CD14-positive monocyte (primary cell): ENCODE measurements around the gene BBS9. TPM values are rescaled to one million over a fixed set of nuclear protein-coding genes. Genes with fewer than 3 reads are reported as not detected.

Experiments
- DNase-seq, 3 donors: peaks; one replicate each; pipeline ENCODE4 v3.0.0-alpha.2; 2011 to 2022
- H2AFZ ChIP-seq: 2 replicates; pipeline ENCODE4 v1.6.0; 2012; ENCODE audit warnings: mild to moderate bottlenecking, low read depth, low read length, inconsistent platforms; ENCODE audit not compliant: insufficient read depth, poor library complexity, severe bottlenecking
- H3K27ac ChIP-seq, 2 donors: 1 replicate in 1 of 2; 2 replicates in 1 of 2; pipeline ENCODE4 v1.5.1; 2012 to 2013; ENCODE audit warnings: low read length in 2 of 2, control low read depth in 1 of 2, inconsistent platforms in 1 of 2, low read depth in 1 of 2, mild to moderate bottlenecking in 1 of 2
- H3K27me3 ChIP-seq, 2 donors: one replicate each; pipeline versions ENCODE4 v1.6.0 to v1.6.1; 2011 to 2013; ENCODE audit warnings: low read length in 2 of 2; ENCODE audit not compliant: control insufficient read depth in 2 of 2, insufficient read depth in 2 of 2
- H3K36me3 ChIP-seq, 2 donors: replicated peaks in 1 of 2; 1 replicate in 1 of 2; 2 replicates in 1 of 2; pipeline versions ENCODE4 v1.5.1 to v1.6.1; 2012 to 2013; ENCODE audit warnings: low read length in 2 of 2, control low read depth in 1 of 2, inconsistent platforms in 1 of 2, mild to moderate bottlenecking in 1 of 2; ENCODE audit not compliant: insufficient read depth in 2 of 2, control insufficient read depth in 1 of 2
- H3K4me1 ChIP-seq, 2 donors: 1 replicate in 1 of 2; 2 replicates in 1 of 2; pipeline versions ENCODE4 v1.5.1 to v1.6.1; 2012 to 2013; ENCODE audit warnings: low read length in 2 of 2, control low read depth in 1 of 2, inconsistent platforms in 1 of 2, mild to moderate bottlenecking in 1 of 2, moderate library complexity in 1 of 2; ENCODE audit not compliant: insufficient read depth in 2 of 2, control insufficient read depth in 1 of 2
- H3K4me2 ChIP-seq: replicated peaks from 2 replicates; pipeline ENCODE3; 2012; ENCODE audit warnings: low read length, moderate library complexity, mild to moderate bottlenecking; ENCODE audit not compliant: poor library complexity, severe bottlenecking; ENCODE audit errors: extremely low read depth
- H3K4me3 ChIP-seq, 3 experiments: fragments of 200-600 bp in 1 of 3; sonication (generic) in 1 of 3; replicated peaks in 1 of 3; 1 replicate in 2 of 3; 2 replicates in 1 of 3; pipeline ENCODE4 v1.5.1; 2011 to 2013; ENCODE audit warnings: low read length in 3 of 3, mild to moderate bottlenecking in 3 of 3, control low read depth in 2 of 3, low read depth in 2 of 3, inconsistent platforms in 1 of 3, moderate library complexity in 1 of 3
- H3K79me2 ChIP-seq: 2 replicates; pipeline ENCODE4 v1.6.0; 2012; ENCODE audit warnings: mild to moderate bottlenecking, control low read depth, inconsistent platforms, low read length, moderate library complexity; ENCODE audit not compliant: insufficient read depth
- H3K9ac ChIP-seq: 2 replicates; pipeline ENCODE4 v1.6.0; 2017; ENCODE audit warnings: low read length, mild to moderate bottlenecking; ENCODE audit not compliant: insufficient read depth, poor library complexity, severe bottlenecking
- H3K9me3 ChIP-seq, 2 donors: replicated peaks in 1 of 2; 1 replicate in 1 of 2; 2 replicates in 1 of 2; pipeline versions ENCODE4 v1.5.1 to v1.6.1; 2012 to 2013; ENCODE audit warnings: low read length in 2 of 2, control low read depth in 1 of 2; ENCODE audit not compliant: control insufficient read depth in 1 of 2, insufficient read depth in 1 of 2
- H4K20me1 ChIP-seq: 2 replicates; pipeline ENCODE4 v1.6.0; 2012; ENCODE audit warnings: mild to moderate bottlenecking, low read length, control low read depth, moderate library complexity; ENCODE audit not compliant: insufficient read depth
- H3K27ac Mint-ChIP-seq, 7 donors: one replicate each; pipeline ENCODE4 v1.8.0; 2020; ENCODE audit warnings: mild to moderate bottlenecking in 7 of 7, mixed read lengths in 7 of 7, moderate library complexity in 6 of 7, inconsistent platforms in 2 of 7
- H3K27me3 Mint-ChIP-seq, 3 donors: one replicate each; pipeline ENCODE4 v1.8.0; 2021 to 2022; ENCODE audit warnings: low read depth in 3 of 3, mild to moderate bottlenecking in 3 of 3, mixed read lengths in 3 of 3, moderate library complexity in 3 of 3, inconsistent platforms in 1 of 3
- H3K36me3 Mint-ChIP-seq, 2 donors: one replicate each; pipeline ENCODE4 v1.8.0; 2020; ENCODE audit warnings: mixed read lengths in 2 of 2, inconsistent platforms in 1 of 2, mild to moderate bottlenecking in 1 of 2
- H3K4me1 Mint-ChIP-seq: one replicate; pipeline ENCODE4 v1.8.0; 2020; ENCODE audit warnings: mild to moderate bottlenecking, mixed read lengths
- H3K4me3 Mint-ChIP-seq, 2 donors: one replicate each; pipeline ENCODE4 v1.8.0; 2020; ENCODE audit warnings: mild to moderate bottlenecking in 2 of 2, mixed read lengths in 2 of 2, moderate library complexity in 1 of 2
- H3K9me3 Mint-ChIP-seq, 7 donors: one replicate each; pipeline ENCODE4 v1.8.0; 2020 to 2022; ENCODE audit warnings: mixed read lengths in 7 of 7, mild to moderate bottlenecking in 6 of 7, moderate library complexity in 6 of 7, inconsistent platforms in 2 of 7
- WGBS: methylation state at CpG from one replicate; pipeline ENCODE4 v1.1.5; 2013; ENCODE audit warnings: missing lambda C conversion rate; ENCODE audit not compliant: insufficient coverage; 5-methylcytosine and 5-hydroxymethylcytosine counted together
- intact Hi-C, 2 donors: fragments of 100-400 bp; cut with micrococcal nuclease; formaldehyde crosslinking; loops; one replicate each; pipeline versions ENCODE4 v1.15.0 to v1.15.1; 2023
- polyA plus RNA-seq, 3 donors: library from polyadenylated mRNA; depleted of rRNA in 1 of 3; unstranded in 2 of 3; stranded (reverse) in 1 of 3; fragments of 300-500 nt in 2 of 3; fragments of >200 nt in 1 of 3; fragmentation: Illumina TruSeq in 2 of 3; gene quantifications; 1 replicate in 2 of 3; 2 replicates in 1 of 3; pipeline ENCODE4 v1.2.3, GENCODE V29; 2012 to 2021
- TF ChIP-seq, protein P1 (sequence below): fragments of 200-600 bp; IDR thresholded peaks from one replicate; pipeline ENCODE4 v1.8.0; 2022; ENCODE audit warnings: antibody characterized with exemption, mild to moderate bottlenecking

Gene BBS9
- polyA plus RNA-seq, 3 donors, result 4.9 to 7.5 (median 6.8) TPM

DNA sequence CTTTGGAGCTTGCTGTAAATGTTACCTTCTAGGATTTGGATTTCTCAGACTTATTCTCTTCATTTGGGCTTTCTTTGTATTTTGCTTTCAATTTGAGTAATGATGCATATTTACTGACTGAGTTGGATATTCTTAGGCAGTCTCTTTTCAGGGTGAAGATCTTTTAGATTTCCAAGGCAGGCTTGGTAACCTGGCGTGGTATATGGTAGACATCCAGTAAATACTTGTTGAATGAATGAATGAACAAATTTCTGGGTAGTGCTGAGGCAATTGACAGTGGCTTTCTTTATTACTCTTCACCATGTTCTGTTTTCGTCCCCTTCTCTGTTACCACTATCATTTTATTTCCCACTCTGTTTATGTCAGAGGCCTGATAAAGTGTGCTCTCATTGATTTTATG is 27.1 kb downstream of the BBS9 start:
- H3K79me2 ChIP-seq, result no peaks in the 10 kb centered on the region
- H3K4me1 ChIP-seq, result no peaks in the 10 kb centered on the region
- H3K27me3 Mint-ChIP-seq, result no peaks in the 10 kb centered on the region
- no peaks in the 10 kb centered on the region for H3K36me3 ChIP-seq
- no CpG with 5 or more reads among the region's 2 CpGs for WGBS
- H3K9ac ChIP-seq, result no peak overlapping the region
- H3K9me3 ChIP-seq, result peaks cover 0 to 3% of the 10 kb centered on the region in 2 donors
- peaks cover 3% of the 10 kb centered on the region in 2 donors for H3K36me3 Mint-ChIP-seq
- H2AFZ ChIP-seq, result no peak overlapping the region
- TF ChIP-seq, protein P1, sequence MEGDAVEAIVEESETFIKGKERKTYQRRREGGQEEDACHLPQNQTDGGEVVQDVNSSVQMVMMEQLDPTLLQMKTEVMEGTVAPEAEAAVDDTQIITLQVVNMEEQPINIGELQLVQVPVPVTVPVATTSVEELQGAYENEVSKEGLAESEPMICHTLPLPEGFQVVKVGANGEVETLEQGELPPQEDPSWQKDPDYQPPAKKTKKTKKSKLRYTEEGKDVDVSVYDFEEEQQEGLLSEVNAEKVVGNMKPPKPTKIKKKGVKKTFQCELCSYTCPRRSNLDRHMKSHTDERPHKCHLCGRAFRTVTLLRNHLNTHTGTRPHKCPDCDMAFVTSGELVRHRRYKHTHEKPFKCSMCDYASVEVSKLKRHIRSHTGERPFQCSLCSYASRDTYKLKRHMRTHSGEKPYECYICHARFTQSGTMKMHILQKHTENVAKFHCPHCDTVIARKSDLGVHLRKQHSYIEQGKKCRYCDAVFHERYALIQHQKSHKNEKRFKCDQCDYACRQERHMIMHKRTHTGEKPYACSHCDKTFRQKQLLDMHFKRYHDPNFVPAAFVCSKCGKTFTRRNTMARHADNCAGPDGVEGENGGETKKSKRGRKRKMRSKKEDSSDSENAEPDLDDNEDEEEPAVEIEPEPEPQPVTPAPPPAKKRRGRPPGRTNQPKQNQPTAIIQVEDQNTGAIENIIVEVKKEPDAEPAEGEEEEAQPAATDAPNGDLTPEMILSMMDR, result no peak
- H3K27me3 ChIP-seq, result no peaks in the 10 kb centered on the region
- H3K27ac ChIP-seq, result no peak overlapping the region
- H3K4me2 ChIP-seq, result no peak overlapping the region
- H4K20me1 ChIP-seq, result no peaks in the 10 kb centered on the region
- H3K4me1 Mint-ChIP-seq, result no peaks in the 10 kb centered on the region
- no peak overlapping the region for H3K27ac Mint-ChIP-seq
- H3K9me3 Mint-ChIP-seq, result peaks cover 0 to 2% (median 0%) of the 10 kb centered on the region in 7 donors
- intact Hi-C loops, result no loop called here
- no peak overlapping the region for H3K4me3 ChIP-seq
- H3K4me3 Mint-ChIP-seq, result no peak overlapping the region
- DNase-seq, result no peak

DNA sequence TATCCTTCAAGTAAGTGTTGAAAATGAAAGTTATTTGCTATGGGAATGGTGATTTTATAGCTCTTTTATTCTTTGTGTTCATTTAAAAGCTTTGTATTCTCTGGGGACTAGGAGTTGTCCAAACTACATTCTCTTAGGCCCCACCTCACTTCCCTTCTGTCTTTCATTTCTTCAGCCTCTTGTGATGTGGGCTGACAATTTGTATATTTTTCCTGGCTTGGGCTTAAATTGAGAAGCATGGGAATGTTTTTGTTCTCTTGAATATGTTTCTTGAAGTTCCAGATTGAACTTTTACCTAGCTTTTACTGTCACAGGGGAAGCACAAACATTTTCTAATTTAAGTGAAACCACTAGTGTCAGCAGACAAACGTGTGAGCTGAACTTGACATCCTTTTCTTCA is 27.9 kb downstream of the BBS9 start:
- Histone ChIP-seq H3K4me3 (no peak overlapping the region), H2AFZ (no peak overlapping the region), H3K27me3 (no peaks in the 10 kb centered on the region), H3K27ac (no peak overlapping the region), H3K79me2 (no peaks in the 10 kb centered on the region), H3K36me3 (no peaks in the 10 kb centered on the region), H3K9ac (no peak overlapping the region), H3K4me2 (no peak overlapping the region), H3K4me1 (no peaks in the 10 kb centered on the region), H4K20me1 (no peaks in the 10 kb centered on the region), H3K9me3 (peaks cover 0 to 3% of the 10 kb centered on the region in 2 donors)
- peaks cover 0 to 3% (median under 1%) of the 10 kb centered on the region in 7 donors for H3K9me3 Mint-ChIP-seq
- no peak overlapping the region for H3K4me3 Mint-ChIP-seq
- H3K27ac Mint-ChIP-seq, result no peak overlapping the region
- 20% methylated on average over 1 of the region's 1 CpG for WGBS
- no peak for DNase-seq
- H3K36me3 Mint-ChIP-seq, result peaks cover 3 to 6% of the 10 kb centered on the region in 2 donors
- H3K4me1 Mint-ChIP-seq, result no peaks in the 10 kb centered on the region
- intact Hi-C loops, result no loop called here
- no peaks in the 10 kb centered on the region for H3K27me3 Mint-ChIP-seq
- TF ChIP-seq, protein P1, result no peak
